NCI-H1436 (cell line): ENCODE results near the gene EMSY.

Experiments
- DNase-seq: peaks from one replicate; lab custom pipeline; 2025; lab: John Stamatoyannopoulos, UW

Gene EMSY

GRCh38 chr11:76596652-76597051, 151.8 kb downstream of the EMSY start:
- DNase-seq = no peak

GRCh38 chr11:76597533-76598425, 153.0 kb downstream of the EMSY start:
- DNase-seq = no peak

GRCh38 chr11:76598426-76598839, 153.6 kb downstream of the EMSY start:
- DNase-seq = no peak

GRCh38 chr11:76599041-76600013, 154.5 kb downstream of the EMSY start:
- no peak for DNase-seq

- no peak for DNase-seq
These were observed 155.4 kb downstream of the EMSY start for GRCh38 chr11:76600124-76600655.

GRCh38 chr11:76601272-76601671, 156.5 kb downstream of the EMSY start:
- no peak for DNase-seq

- DNase-seq = no peak
These were observed 156.9 kb downstream of the EMSY start for GRCh38 chr11:76601724-76602123.

- no peak for DNase-seq
These were observed 157.6 kb downstream of the EMSY start for GRCh38 chr11:76602431-76602861.
